WTC11 (cell line): ENCODE measurements around the gene RECK. TPM values are rescaled to one million over a fixed set of nuclear protein-coding genes. Genes with fewer than 3 reads are reported as not detected.

ENCODE experiments used
- ATAC-seq: fragments of 200-7000 bp; cut with Tn5 transposase; 2 replicates; pipeline ENCODE4 v1.10.0; 2021; ENCODE audit warnings: mild to moderate bottlenecking, moderate library complexity
- CTCF ChIA-PET: fragments of 300-600 bp; sonication (Branson Sonifier 250); formaldehyde crosslinking; loops from one replicate; lab custom pipeline; 2021; ENCODE audit warnings: antibody characterized with exemption; lab: Charles Lee
- POLR2A ChIA-PET: fragments of 350-600 bp; sonication (Branson Sonifier 250); formaldehyde crosslinking; loops from one replicate; lab custom pipeline; 2021; ENCODE audit warnings: antibody characterized with exemption; lab: Charles Lee
- DNase-seq: peaks from one replicate; pipeline ENCODE4 v3.0.0; 2021; ENCODE audit warnings: low spot score
- H3K27ac Mint-ChIP-seq: 2 replicates; pipeline ENCODE4 v1.8.0; 2021; ENCODE audit warnings: mixed read lengths
- H3K27me3 Mint-ChIP-seq: 2 replicates; pipeline ENCODE4 v1.8.0; 2021; ENCODE audit warnings: low read depth, mild to moderate bottlenecking, moderate library complexity, mixed read lengths
- H3K36me3 Mint-ChIP-seq: 2 replicates; pipeline ENCODE4 v1.8.0; 2021; ENCODE audit warnings: mixed read lengths
- H3K4me1 Mint-ChIP-seq: 2 replicates; pipeline ENCODE4 v1.8.0; 2022; ENCODE audit warnings: mixed read lengths
- H3K4me3 Mint-ChIP-seq: 2 replicates; pipeline ENCODE4 v1.8.0; 2021; ENCODE audit warnings: mild to moderate bottlenecking, moderate library complexity, mixed read lengths
- H3K9me3 Mint-ChIP-seq: 2 replicates; pipeline ENCODE4 v1.8.0; 2021; ENCODE audit warnings: mixed read lengths
- CREM ChIP-seq: sonication (generic); formaldehyde crosslinking; IDR thresholded peaks from 2 replicates; pipeline ENCODE4 v1.8.1; 2022; ENCODE audit warnings: mild to moderate bottlenecking, missing genetic modification reagents, moderate library complexity
- E2F1 ChIP-seq: sonication (generic); formaldehyde crosslinking; IDR thresholded peaks from 2 replicates; pipeline ENCODE4 v1.8.0; 2022; ENCODE audit warnings: mild to moderate bottlenecking, missing genetic modification reagents
- ELF4 ChIP-seq: sonication (generic); formaldehyde crosslinking; IDR thresholded peaks from 2 replicates; pipeline ENCODE4 v1.8.1; 2022; ENCODE audit warnings: low read depth, mild to moderate bottlenecking, moderate library complexity, missing genetic modification reagents
- EMX1 ChIP-seq: fragments of 250-450 bp; sonication (Bioruptor Pico); IDR thresholded peaks from 2 replicates; pipeline ENCODE4 v1.8.0; 2021; ENCODE audit warnings: mild to moderate bottlenecking
- ETV6 ChIP-seq: sonication (generic); formaldehyde crosslinking; IDR thresholded peaks from 2 replicates; pipeline ENCODE4 v1.8.1; 2022; ENCODE audit warnings: mild to moderate bottlenecking, missing genetic modification reagents
- FOXJ3 ChIP-seq: sonication (generic); formaldehyde crosslinking; IDR thresholded peaks from 2 replicates; pipeline ENCODE4 v1.9.0; 2021; ENCODE audit warnings: missing genetic modification reagents, mild to moderate bottlenecking, borderline replicate concordance
- GABPB1 ChIP-seq: sonication (generic); formaldehyde crosslinking; IDR thresholded peaks from 2 replicates; pipeline ENCODE4 v1.8.1; 2023; ENCODE audit warnings: mild to moderate bottlenecking, missing genetic modification reagents
- HMGA2 ChIP-seq: fragments of 250-450 bp; sonication (Bioruptor Pico); IDR thresholded peaks from 2 replicates; pipeline ENCODE4 v1.4.0; 2021; ENCODE audit warnings: mild to moderate bottlenecking, moderate library complexity
- IRF2 ChIP-seq: sonication (generic); formaldehyde crosslinking; IDR thresholded peaks from 2 replicates; pipeline ENCODE4 v1.8.0; 2022; ENCODE audit warnings: low read depth, missing genetic modification reagents, borderline replicate concordance
- JAZF1 ChIP-seq: fragments of 250-450 bp; sonication (Bioruptor Pico); IDR thresholded peaks from 2 replicates; pipeline ENCODE4 v1.9.0; 2021; ENCODE audit warnings: moderate library complexity, mild to moderate bottlenecking, inconsistent platforms
- JUN ChIP-seq: sonication (generic); formaldehyde crosslinking; IDR thresholded peaks from 2 replicates; pipeline ENCODE4 v1.8.0; 2023; ENCODE audit warnings: mild to moderate bottlenecking, missing genetic modification reagents
- MXD4 ChIP-seq: fragments of 250-450 bp; sonication (Bioruptor Pico); IDR thresholded peaks from 2 replicates; pipeline ENCODE4 v1.8.0; 2021; ENCODE audit warnings: mild to moderate bottlenecking, moderate library complexity, borderline replicate concordance
- NFYB ChIP-seq: sonication (generic); formaldehyde crosslinking; conservative IDR thresholded peaks from 2 replicates; pipeline ENCODE4 v1.8.0; 2022; ENCODE audit warnings: low read depth, missing genetic modification reagents
- NR2C2 ChIP-seq: sonication (generic); formaldehyde crosslinking; IDR thresholded peaks from 2 replicates; pipeline ENCODE4 v1.8.0; 2022; ENCODE audit warnings: mild to moderate bottlenecking, missing genetic modification reagents
- SOX15 ChIP-seq: fragments of 250-450 bp; sonication (Bioruptor Pico); IDR thresholded peaks from 2 replicates; pipeline ENCODE4 v1.9.0; 2021; ENCODE audit warnings: mild to moderate bottlenecking
- ZNF263 ChIP-seq: sonication (generic); formaldehyde crosslinking; IDR thresholded peaks from 2 replicates; pipeline ENCODE4 v1.8.1; 2022; ENCODE audit warnings: low read depth, mild to moderate bottlenecking, moderate library complexity, missing genetic modification reagents
- ZNF423 ChIP-seq: fragments of 250-450 bp; sonication (Bioruptor Pico); IDR thresholded peaks from 2 replicates; pipeline ENCODE4 v2.1.2; 2022; ENCODE audit warnings: mild to moderate bottlenecking, moderate library complexity
- ZNF671 ChIP-seq: fragments of 250-450 bp; sonication (Bioruptor Pico); IDR thresholded peaks from 2 replicates; pipeline ENCODE4 v1.8.0; 2021; ENCODE audit warnings: mild to moderate bottlenecking
- total RNA-seq: library from RNA; stranded (reverse); gene quantifications from 3 replicates; pipeline ENCODE4 v1.2.3, GENCODE V29; 2021
- TF ChIP-seq, protein P1 (sequence below): sonication (generic); formaldehyde crosslinking; conservative IDR thresholded peaks from 2 replicates; pipeline ENCODE4 v1.8.1; 2023; ENCODE audit warnings: mild to moderate bottlenecking, low read depth, missing genetic modification reagents, moderate library complexity
- TF ChIP-seq, protein P2 (sequence below): fragments of 250-450 bp; sonication (Bioruptor Pico); IDR thresholded peaks from 2 replicates; pipeline ENCODE4 v2.1.2; 2022; ENCODE audit warnings: mild to moderate bottlenecking, moderate library complexity
- TF ChIP-seq, protein P3 (sequence below): sonication (generic); formaldehyde crosslinking; IDR thresholded peaks from 2 replicates; pipeline ENCODE4 v1.8.1; 2022; ENCODE audit warnings: low read depth, mild to moderate bottlenecking, moderate library complexity, missing genetic modification reagents, borderline replicate concordance

RECK gene
- total RNA-seq, 1 experiment from 2014 or later, result 11.2 TPM

DNA sequence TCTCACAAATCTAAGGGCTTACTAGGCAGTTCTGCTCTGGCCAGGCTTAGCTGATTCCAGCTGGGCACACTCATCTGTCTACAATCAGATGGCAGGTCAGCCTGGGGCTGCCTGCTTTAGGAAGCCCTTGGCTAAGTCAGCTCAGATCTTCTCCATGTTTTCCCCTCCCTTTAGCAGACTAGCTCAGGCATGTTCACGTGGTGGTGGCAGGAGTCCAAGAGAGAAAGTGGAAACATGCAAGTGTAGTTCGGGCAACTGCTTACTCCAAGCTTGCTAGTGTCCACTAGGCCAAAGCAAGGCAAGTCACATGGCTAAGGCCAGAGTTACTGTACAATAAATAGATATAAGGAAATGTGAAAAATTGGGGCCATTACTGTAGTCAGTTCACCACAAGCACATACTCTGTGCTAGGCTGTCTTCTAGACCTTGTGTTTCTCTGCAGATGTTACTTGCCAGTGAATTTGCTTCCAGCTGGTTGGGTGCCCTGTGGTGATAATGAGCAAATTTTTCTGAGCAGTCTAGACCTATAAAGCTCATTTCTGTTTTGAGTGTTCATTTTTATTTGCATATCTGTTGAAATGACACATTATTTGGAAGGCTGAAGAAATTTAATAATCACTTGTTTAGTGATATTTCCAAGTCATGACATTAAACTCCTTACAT is 38.3 kb downstream of the RECK start (continued):
- TF ChIP-seq, protein P1, sequence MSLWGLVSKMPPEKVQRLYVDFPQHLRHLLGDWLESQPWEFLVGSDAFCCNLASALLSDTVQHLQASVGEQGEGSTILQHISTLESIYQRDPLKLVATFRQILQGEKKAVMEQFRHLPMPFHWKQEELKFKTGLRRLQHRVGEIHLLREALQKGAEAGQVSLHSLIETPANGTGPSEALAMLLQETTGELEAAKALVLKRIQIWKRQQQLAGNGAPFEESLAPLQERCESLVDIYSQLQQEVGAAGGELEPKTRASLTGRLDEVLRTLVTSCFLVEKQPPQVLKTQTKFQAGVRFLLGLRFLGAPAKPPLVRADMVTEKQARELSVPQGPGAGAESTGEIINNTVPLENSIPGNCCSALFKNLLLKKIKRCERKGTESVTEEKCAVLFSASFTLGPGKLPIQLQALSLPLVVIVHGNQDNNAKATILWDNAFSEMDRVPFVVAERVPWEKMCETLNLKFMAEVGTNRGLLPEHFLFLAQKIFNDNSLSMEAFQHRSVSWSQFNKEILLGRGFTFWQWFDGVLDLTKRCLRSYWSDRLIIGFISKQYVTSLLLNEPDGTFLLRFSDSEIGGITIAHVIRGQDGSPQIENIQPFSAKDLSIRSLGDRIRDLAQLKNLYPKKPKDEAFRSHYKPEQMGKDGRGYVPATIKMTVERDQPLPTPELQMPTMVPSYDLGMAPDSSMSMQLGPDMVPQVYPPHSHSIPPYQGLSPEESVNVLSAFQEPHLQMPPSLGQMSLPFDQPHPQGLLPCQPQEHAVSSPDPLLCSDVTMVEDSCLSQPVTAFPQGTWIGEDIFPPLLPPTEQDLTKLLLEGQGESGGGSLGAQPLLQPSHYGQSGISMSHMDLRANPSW, result no peak
- TF ChIP-seq GABPB1 (CRISPR knock-in tag) (no peak), SOX15 (CRISPR knock-in tag) (no peak), HMGA2 (no peak)
- TF ChIP-seq, all 79 proteins: peak for 0

GRCh38 chr9:36078051-36078450 is 41.3 kb downstream of the RECK start:
- H3K9me3 Mint-ChIP-seq, result no peaks in the 10 kb centered on the region
- no peak overlapping the region for H3K27ac Mint-ChIP-seq
- ATAC-seq (no peak), DNase-seq (no peak)
- H3K36me3 Mint-ChIP-seq, result no peaks in the 10 kb centered on the region
- POLR2A ChIA-PET, result no interaction called here
- no peaks in the 10 kb centered on the region for H3K4me1 Mint-ChIP-seq
- no peaks in the 10 kb centered on the region for H3K27me3 Mint-ChIP-seq
- no peak overlapping the region for H3K4me3 Mint-ChIP-seq
- CTCF ChIA-PET, result no interaction called here
- TF ChIP-seq SOX15 (CRISPR knock-in tag) (no peak), ELF4 (CRISPR knock-in tag) (no peak), E2F1 (CRISPR knock-in tag) (no peak), HMGA2 (no peak), ZNF263 (CRISPR knock-in tag) (no peak)
- TF ChIP-seq, all 79 proteins: peak for 0

GRCh38 chr9:36080519-36080918 is 43.8 kb downstream of the RECK start:
- no peaks in the 10 kb centered on the region for H3K4me1 Mint-ChIP-seq
- POLR2A ChIA-PET, result no interaction called here
- H3K27ac Mint-ChIP-seq, result no peak overlapping the region
- H3K27me3 Mint-ChIP-seq, result no peaks in the 10 kb centered on the region
- no peak overlapping the region for H3K4me3 Mint-ChIP-seq
- ATAC-seq, result no peak
- TF ChIP-seq IRF2 (CRISPR knock-in tag), result no peak
- TF ChIP-seq HMGA2, result no peak
- TF ChIP-seq ZNF263 (CRISPR knock-in tag), result no peak
- TF ChIP-seq CREM (CRISPR knock-in tag), result no peak
- TF ChIP-seq ZNF423 (CRISPR knock-in tag), result no peak
- TF ChIP-seq, protein P2, sequence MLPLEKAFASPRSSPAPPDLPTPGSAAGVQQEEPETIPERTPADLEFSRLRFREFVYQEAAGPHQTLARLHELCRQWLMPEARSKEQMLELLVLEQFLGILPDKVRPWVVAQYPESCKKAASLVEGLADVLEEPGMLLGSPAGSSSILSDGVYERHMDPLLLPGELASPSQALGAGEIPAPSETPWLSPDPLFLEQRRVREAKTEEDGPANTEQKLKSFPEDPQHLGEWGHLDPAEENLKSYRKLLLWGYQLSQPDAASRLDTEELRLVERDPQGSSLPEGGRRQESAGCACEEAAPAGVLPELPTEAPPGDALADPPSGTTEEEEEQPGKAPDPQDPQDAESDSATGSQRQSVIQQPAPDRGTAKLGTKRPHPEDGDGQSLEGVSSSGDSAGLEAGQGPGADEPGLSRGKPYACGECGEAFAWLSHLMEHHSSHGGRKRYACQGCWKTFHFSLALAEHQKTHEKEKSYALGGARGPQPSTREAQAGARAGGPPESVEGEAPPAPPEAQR (CRISPR knock-in tag), result no peak
- TF ChIP-seq ZNF671 (CRISPR knock-in tag), result no peak
- TF ChIP-seq, protein P3, sequence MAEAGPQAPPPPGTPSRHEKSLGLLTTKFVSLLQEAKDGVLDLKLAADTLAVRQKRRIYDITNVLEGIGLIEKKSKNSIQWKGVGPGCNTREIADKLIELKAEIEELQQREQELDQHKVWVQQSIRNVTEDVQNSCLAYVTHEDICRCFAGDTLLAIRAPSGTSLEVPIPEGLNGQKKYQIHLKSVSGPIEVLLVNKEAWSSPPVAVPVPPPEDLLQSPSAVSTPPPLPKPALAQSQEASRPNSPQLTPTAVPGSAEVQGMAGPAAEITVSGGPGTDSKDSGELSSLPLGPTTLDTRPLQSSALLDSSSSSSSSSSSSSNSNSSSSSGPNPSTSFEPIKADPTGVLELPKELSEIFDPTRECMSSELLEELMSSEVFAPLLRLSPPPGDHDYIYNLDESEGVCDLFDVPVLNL (CRISPR knock-in tag), result no peak
- CTCF ChIA-PET, result no interaction called here
- H3K36me3 Mint-ChIP-seq, result peaks cover 9% of the 10 kb centered on the region; the same call in 1 of the 2 replicates
- DNase-seq, result no peak
- no peaks in the 10 kb centered on the region for H3K9me3 Mint-ChIP-seq

DNA sequence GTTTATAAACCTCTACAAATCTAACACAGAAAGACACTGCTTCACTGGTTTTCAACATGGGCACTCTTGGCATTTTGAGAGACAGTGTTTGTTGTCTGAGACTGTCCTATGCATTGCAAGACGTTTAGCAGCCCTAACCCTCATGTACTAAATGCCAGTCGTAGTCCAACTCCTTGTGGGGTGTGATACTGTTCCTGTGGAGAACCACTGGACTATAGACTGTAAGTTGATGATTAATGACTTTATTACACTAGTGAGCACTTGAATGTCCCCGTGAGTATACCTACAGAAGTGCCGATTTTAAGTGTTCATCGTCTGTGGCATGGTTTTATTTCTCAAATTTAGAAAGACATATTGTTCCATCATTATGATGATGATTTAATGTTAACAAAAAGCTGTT is 46.2 kb downstream of the RECK start:
- POLR2A ChIA-PET, result no interaction called here
- H3K4me3 Mint-ChIP-seq, result no peak overlapping the region
- CTCF ChIA-PET, result no interaction called here
- DNase-seq, result no peak
- H3K9me3 Mint-ChIP-seq, result peaks cover 16% of the 10 kb centered on the region
- H3K36me3 Mint-ChIP-seq, result peaks cover 29% of the 10 kb centered on the region
- no peaks in the 10 kb centered on the region for H3K4me1 Mint-ChIP-seq
- H3K27me3 Mint-ChIP-seq, result no peaks in the 10 kb centered on the region
- H3K27ac Mint-ChIP-seq, result no peak overlapping the region
- no peak for ATAC-seq
- TF ChIP-seq MXD4 (CRISPR knock-in tag), result no peak
- TF ChIP-seq JUN (CRISPR knock-in tag), result no peak
- TF ChIP-seq FOXJ3 (CRISPR knock-in tag), result no peak
- no peak for TF ChIP-seq NR2C2 (CRISPR knock-in tag)
- TF ChIP-seq JAZF1, result no peak
- TF ChIP-seq EMX1, result no peak
- TF ChIP-seq ETV6 (CRISPR knock-in tag), result no peak
- TF ChIP-seq, protein P3 (CRISPR knock-in tag), result no peak
- TF ChIP-seq NFYB (CRISPR knock-in tag), result no peak
- TF ChIP-seq, protein P2 (CRISPR knock-in tag), result no peak
